Nucleus accumbens (tissue), 56 donors: ENCODE data around the gene GYPB.
"Not testable (repeated sequence)": the region's sequence is repeated elsewhere in the genome, so short reads cannot be mapped to it uniquely, and the experiment has no call there.

Experiments used
- DNase-seq, 56 donors: peaks; one replicate each; lab custom pipeline; 2025; lab: John Stamatoyannopoulos, UW

Gene GYPB

GRCh38 chr4:144016057-144016605 lies 3.0 kb downstream of the GYPB start:
- DNase-seq, result not testable (repeated sequence)

GRCh38 chr4:144014808-144015207 lies 4.4 kb downstream of the GYPB start:
- DNase-seq, result no peak

- DNase-seq, result not testable (repeated sequence)
Observed at GRCh38 chr4:144008602-144009001, 10.6 kb downstream of the GYPB start.

DNA sequence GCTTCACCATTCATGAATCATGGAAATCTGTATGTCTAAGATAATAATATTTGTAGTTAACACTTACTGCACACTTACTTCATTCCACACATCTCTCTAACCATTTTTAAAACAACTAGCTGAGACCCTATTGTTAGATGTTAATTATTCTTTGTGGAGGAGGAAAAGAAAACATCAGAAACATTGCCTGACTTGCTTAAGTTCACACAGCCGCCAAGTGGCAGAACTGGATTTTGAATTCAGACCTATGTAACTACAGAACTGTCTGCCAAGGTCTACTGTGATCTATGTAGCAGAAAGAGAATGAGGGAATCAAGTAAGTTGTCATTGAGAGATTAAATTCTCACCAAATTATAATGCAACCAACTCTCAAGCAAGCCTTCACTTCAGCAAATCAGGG lies 11.2 kb downstream of the GYPB start:
- DNase-seq, result not testable (repeated sequence)

GRCh38 chr4:144006200-144006803 lies 12.9 kb downstream of the GYPB start:
- DNase-seq, result not testable (repeated sequence)

DNA sequence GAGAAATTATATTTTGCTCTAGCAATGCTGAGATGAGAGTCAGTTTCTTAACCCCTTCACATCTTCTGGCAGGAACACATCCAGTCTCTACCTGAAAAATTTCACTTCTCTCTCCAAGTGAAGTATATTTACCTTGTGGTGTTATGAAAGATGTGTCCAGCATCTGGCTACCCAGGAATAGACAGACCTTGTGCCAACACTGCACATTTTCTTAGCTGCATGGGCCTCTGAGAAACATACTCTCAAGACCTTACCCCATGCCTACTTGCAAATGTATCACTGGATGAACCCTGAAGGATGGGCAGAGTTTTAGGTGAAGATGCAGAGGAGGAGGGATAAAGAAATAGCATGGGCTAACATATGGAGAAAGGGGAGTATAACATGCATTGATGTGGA lies 13.6 kb downstream of the GYPB start:
- DNase-seq, result not testable (repeated sequence)

- DNase-seq, result not testable (repeated sequence)
Observed at GRCh38 chr4:144004868-144005557, 14.2 kb downstream of the GYPB start.

DNA sequence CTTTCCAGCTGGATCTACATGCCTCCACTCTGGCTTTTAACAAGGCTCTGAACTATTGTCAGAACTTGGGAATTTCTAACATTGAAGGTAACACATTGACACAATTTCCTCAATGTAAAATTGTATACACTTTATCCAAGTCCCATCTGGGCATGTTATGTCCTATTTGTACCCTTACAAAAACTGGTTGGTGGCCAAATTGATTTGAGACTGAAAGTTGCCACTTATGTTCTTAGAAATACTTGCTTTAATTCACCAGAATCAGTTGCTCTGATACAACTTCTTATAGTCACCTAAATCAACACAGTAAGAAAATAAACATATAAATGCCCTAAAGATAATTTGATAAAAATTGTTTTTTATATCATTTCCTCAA lies 15.3 kb downstream of the GYPB start:
- DNase-seq, result not testable (repeated sequence)

GRCh38 chr4:144003205-144003889 lies 15.8 kb downstream of the GYPB start:
- not testable (repeated sequence) for DNase-seq

DNA sequence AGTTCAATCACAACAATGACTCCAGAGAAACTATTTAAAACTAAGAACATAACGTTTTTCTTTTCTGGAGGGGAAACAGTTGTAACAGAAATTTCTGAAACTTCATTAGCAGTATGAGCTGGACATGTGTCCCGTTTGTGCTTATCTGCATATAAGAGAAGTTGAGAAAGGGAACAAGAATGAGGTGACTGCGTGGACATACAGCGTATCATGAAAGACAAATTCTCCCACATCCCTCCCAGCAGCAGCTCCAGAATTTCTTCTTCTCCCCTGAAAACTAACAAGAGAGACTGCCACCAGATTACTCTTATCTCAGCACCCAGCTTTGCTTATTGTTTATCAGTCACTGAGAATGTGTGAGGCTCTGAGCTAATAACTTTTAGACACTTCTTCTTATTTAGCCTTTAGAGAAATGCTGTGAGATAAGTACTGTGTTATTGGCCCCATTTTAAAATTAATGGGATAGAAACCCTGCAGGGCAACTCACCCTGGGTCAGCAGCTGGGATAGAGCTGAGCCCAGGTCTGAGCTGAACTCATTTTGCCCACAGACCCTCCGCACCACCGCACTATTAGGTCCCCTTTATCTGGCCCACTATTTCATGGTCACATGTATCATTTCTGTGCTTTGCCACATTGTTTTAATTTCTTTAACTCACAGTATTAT lies 18.7 kb downstream of the GYPB start:
- DNase-seq, result not testable (repeated sequence)

GRCh38 chr4:143996193-143996592 lies 23.0 kb downstream of the GYPB start:
- not testable (repeated sequence) for DNase-seq

- DNase-seq, result not testable (repeated sequence)
Observed at GRCh38 chr4:143991761-143992160, 27.4 kb downstream of the GYPB start.

- DNase-seq, result not testable (repeated sequence)
Observed at GRCh38 chr4:143990717-143991116, 28.5 kb downstream of the GYPB start.

- DNase-seq, result no peak
Observed at GRCh38 chr4:143986180-143986579, 33.0 kb downstream of the GYPB start.

GRCh38 chr4:143980776-143981175 lies 38.4 kb downstream of the GYPB start:
- DNase-seq, result not testable (repeated sequence)

- not testable (repeated sequence) for DNase-seq
Observed at GRCh38 chr4:143975527-143975926, 43.7 kb downstream of the GYPB start.

DNA sequence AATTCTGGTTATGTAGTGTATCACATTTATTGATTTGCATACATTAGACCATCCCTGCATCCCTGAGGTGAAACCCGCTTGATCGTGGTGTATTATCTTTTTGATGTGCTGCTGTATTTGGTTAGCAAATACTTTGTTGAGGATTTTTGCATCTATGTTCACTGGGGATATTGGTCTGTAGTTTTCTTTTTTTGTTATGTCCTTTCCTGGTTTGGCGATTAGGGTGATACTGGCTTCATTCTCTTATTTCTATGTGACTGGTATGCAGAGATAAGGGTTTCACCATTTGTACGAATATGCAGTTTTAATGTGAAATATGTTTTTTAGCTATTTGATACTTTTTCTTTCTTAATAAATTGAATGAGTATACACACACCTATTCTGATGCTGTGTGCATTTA lies 45.2 kb downstream of the GYPB start:
- DNase-seq, result not testable (repeated sequence)

DNA sequence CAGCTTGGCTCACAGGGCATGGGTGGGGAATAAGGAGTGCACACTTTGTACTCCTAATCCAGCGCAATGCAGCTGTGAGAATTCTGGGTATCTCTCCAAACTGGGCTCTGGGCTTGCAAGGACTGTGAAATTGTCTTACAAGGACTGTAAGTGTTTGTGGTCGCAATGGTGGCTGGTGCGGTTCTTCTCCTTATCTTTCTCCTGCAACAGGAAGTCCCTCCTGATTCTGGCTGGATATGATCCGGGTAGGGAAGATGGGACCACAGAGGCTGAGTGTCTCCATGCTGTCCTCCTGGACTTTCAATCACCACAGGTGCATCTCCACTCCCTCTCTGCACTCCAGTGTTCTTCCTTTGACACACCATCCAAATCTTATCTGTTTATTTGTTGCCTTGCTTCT lies 58.1 kb downstream of the GYPB start:
- DNase-seq, result no peak

DNA sequence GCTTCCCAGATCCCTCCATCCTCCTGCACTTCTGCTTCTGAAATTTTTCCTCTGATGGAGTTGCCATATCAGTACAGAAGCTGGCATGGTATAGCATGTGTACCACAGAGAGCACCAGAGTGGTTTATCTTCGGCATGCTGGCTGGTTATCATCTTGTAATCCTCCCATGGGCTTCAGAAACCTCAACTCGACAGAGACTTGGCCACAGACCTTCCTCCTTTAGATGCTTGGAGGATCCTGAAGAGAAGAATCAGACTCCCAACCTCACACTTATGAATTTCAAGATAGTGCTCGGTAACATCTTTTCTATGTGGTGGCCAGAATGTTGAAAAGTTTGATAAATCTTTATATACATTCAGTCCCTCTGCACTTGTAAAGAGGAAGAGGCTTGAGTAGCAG lies 63.9 kb downstream of the GYPB start:
- not testable (repeated sequence) for DNase-seq

DNA sequence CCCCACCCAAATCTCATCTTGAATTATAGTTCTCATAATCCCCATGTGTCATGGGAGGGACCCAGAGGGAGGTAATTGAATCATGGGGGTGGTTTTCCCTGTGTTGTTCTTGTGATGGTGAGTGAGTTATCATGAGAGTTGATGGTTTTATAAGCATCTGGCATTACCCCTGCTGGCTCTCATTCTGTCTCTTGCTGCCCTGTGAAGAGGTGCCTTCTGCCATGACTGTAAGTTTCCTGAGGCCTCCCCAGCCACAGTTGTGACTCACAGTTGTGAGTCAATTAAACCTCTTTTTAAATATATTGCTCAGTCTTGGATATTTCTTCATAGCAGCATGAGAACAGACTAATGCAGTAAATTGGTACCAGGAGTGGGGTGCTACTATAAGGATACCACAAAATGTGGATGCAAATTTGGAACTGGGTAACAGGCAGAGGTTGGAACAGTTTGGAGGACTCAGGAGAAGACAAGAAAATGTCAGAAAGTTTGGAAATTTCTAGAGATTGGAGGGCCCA lies 67.7 kb downstream of the GYPB start:
- DNase-seq, result not testable (repeated sequence)

DNA sequence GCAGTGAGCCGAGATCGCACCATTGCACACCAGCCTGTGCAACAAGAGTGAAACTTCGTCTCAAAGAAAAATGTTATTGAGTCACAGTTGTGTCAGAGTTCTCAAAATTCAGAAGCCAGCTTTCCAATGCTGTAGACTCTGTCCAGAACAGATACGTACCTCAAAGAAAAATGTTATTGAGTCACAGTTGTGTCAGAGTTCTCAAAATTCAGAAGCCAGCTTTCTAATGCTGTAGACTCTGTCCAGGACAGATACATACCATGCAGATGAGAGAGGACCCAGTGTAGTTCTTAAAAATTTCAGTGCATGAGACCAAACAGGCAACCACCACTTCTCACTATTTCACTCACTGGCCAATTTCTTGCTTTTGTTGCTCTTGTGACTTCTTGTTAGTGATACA lies 68.2 kb downstream of the GYPB start:
- not testable (repeated sequence) for DNase-seq
